Measurements from ENCODE around the gene CCL8.

GRCh38 chr17:34318474-34318873, 761 bp upstream of the CCL8 start:
- no peak for TF ChIP-seq GATA2 (IDR thresholded peaks at IDR 0.05; ENCODE audit: low read depth, low read length)
- TF ChIP-seq GATA3 (IDR thresholded peaks at IDR 0.05; ENCODE audit: low read depth, low read length), result no peak
